Fibroblast of upper back skin (primary cell): ENCODE measurements around the gene GNPDA1.

Source experiments
- DNase-seq: peaks from one replicate; pipeline ENCODE4 v3.0.0-alpha.2; 2013

GNPDA1 gene

GRCh38 chr5:141989720-141990119 lies 23.1 kb downstream of the GNPDA1 start:
- no peak for DNase-seq

DNA sequence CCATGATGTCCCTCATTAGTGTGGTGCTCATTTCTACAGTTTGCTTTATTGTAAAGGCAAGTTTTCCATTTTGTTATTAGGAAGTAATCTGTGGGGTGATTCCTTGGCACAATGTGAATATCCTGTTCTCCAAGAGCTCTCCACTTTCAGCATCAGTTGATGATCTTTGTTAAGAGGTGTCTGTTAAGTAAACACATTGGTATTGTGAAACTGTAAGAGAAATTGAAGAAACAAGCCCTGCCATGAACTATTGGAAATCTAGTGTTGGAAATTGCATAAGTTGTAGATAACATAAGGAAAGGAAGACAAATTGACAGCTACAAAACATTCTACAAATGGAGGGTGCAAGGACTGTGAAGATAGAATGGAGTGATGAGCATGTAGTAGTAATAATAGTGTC lies 26.8 kb downstream of the GNPDA1 start:
- DNase-seq, result no peak

DNA sequence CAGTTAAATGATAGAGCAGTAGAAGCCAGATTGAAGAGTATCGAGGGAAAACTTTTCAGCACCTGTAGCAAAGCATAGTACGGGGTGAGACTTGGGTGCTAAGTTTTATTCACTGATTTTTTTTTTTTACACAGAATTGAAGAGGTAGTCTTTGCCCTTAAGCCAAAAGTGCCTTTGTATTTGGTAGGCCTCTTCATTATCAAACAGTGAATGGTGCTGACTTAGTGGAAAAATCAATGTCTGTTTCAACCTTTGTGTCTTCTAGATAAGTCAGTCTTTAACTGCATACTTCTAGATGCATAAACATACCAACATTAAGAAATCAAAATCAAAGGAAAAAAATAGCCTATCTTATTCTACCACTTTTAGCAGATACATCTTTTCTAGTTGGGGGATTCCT lies 30.2 kb downstream of the GNPDA1 start:
- no peak for DNase-seq

DNA sequence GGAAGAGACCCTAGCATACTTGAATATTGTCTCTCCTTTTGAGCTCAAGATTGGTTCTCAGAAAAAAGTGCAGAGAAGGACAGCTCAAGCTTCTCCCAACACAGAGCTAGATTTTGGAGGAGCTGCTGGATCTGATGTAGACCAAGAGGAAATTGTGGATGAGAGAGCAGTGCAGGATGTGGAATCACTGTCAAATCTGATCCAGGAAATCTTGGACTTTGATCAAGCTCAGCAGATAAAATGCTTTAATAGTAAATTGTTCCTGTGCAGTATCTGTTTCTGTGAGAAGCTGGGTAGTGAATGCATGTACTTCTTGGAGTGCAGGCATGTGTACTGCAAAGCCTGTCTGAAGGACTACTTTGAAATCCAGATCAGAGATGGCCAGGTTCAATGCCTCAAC lies 34.4 kb downstream of the GNPDA1 start:
- DNase-seq, result no peak

DNA sequence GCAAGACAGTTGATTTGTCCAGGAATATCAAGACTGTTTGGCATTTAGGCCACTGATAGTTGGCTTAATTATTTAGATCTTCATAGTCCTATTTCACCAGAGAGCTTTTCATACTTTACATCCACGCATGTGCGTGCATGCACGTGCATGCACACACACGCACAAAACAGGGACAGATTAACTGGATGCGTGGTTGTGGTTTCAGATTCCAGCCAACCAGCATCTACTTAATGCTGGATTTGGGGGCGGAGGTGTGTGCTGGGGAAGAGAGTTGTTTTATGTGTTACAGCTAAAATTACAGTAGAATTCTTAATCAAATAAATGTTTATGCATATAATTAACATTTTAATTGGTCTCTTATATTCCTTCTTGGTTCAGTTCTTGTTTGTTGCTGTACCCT lies 36.7 kb downstream of the GNPDA1 start:
- no peak for DNase-seq

DNA sequence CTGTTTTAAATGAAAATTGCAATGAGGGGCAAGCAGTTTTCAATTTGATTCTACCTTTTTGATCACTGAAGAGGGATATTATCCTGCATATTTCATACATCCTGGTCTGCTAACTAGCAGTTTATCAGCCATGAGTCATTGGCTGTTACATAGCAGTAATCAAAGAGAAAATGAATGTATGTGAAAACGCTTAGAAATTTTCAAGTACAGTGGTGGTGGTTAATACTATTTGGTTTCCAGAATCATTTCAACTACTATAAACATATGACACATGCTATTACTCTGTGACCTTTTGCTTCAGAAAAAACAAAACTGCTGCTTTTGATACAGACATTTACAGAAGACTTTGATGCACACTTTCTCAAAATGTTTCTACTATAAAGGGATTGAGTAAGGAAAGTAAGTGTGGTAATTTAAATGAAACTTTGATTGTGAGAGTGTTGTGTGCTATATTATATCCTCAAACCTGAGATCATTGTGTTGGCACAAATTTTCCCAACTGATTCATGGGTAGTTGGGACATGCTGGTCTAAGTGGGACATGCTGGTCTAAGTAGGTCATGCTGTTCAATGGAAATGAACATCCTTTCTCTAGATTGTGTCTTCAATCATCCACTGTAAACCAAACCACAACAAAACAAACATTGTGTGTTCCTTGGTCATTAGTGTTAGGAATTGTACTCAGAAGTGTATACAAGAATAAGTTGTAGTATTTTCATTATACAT lies 38.8 kb downstream of the GNPDA1 start:
- DNase-seq, result peak; percentile 39

GRCh38 chr5:141969783-141970771 lies 42.8 kb downstream of the GNPDA1 start:
- no peak for DNase-seq

DNA sequence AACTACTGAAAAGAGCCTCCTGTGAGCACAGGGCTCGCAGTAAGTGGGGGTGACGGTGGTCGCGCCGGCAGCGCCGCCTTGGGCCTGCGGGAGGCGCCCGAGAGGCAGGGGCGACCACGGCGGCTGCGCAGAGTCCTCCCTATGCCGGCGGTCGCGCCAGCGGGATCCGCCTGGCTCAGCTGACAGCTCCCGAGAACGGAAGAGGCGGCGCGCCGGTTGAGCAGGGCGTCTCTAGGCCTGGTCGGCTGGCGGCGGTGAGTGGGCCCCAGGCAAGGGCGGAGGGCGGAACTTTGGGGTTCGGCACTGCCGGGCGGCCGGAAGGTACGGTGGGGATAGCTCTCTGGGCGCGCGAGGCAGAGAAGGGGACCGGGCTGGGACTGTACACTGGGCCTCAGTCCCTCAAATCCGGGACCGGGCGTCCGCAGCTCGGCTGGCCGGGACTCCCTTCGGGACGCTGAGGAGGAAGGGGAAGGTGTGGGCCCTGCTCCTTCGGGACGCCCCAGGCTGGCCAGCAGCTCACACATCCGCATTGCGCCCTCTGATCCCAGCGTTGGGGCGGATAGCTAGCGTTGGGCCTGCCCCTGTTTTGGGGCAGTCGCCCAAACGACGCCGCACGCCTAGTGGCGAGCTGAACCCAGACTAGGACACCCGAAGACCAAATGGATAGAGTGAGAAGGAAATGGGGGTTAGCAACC lies 43.8 kb downstream of the GNPDA1 start, which contains the start of gene RNF14:
TSS of gene RNF14 (plus strand) at position 192 of the 695 bp plus-strand sequence. CDS start 4,484 bp downstream, outside the sequence.
- peak; percentile 93 for DNase-seq

DNA sequence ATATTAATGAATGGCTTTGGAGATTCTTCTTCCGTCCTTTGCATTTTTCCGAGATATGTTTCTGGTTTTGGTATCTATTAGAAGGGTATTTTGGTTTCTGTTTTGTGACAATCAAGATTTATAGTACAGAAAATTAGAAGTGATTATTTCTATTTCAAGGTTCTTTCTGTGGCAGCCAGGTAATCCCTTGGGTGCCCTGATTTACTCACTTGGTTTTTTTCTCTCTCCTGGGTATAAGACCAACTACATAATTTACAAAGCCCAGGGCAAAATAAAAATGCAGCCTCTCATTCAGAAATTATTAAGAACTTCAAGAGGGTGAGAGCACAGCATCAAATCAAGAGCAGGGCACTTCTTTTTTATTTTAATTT lies 45.9 kb downstream of the GNPDA1 start:
- no peak for DNase-seq

DNA sequence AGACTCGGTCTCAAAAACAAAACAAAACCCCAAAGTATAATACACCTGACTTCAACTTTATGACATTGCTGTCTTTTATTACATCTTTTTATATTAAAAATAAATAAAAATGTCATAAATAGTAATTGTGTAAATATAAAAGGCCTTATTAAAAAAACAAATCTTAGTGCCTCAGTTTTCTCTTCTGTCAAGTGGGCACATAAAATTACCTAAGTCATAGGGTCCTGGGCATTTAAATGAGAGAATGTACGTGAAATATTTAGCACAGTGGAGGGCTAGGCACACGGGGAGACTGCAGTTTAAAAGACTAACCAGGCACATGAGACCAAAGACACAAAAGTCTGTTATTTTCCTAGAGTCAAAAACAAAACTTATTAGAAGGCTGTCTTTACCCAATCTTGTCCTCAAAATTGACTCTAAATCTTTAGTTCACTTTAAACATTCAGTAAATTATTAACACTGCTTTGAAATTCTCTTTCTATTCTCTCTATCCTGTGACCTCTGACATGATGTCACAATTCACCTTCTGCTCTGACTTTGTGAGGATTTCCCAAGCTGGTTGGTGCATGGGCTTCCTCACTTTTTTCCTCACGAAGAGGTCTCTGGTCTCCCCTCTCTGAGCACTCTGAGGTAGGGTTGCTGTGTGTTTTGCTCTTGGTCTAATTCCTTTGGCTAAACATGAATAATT lies 46.4 kb downstream of the GNPDA1 start:
- DNase-seq, result no peak

GRCh38 chr5:141965071-141965470 lies 47.8 kb downstream of the GNPDA1 start:
- no peak for DNase-seq

GRCh38 chr5:141963701-141964100 lies 49.1 kb downstream of the GNPDA1 start:
- no peak for DNase-seq

DNA sequence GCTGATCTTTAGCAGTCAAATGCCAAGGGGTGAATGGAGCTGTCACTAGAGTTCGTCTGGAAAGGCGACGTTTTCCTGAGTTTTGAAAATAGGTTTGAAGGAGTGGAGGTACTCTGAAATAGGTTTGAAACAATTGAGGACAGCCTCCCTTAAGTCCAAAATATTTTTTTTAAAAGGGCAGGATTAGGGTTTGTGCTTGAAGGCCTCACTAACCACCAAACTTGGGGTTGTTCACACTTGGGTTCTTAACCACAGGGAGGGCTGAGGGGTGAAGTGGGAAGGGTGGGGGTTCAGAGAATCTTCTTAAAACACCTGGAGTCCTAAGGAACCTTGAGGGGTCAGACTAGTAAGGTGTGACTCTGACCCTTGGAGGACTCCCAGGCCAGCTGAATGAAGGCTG lies 51.4 kb downstream of the GNPDA1 start:
- no peak for DNase-seq

- peak; percentile 86 for DNase-seq
Observed at GRCh38 chr5:141960449-141961323, 52.1 kb downstream of the GNPDA1 start.

DNA sequence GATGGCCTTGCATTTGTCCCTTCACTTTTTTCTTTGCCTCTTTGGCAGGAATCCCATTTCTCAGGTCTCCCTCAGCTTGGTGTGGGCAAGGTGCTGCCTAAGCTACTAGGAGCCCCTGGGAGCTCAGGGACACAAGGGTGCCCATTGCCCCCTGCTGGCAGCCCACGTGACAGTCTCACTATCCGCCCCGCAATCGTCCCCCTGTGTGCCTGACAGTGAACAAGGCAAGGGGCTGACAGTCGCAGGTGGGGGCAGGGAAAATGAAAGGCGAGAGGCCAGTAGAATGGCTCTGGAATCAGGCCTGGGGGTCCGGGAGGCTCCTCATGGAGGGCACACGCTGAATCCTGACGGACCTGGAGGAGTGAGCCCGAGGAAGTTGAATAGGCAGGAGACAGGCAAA lies 52.8 kb downstream of the GNPDA1 start:
- no peak for DNase-seq

DNA sequence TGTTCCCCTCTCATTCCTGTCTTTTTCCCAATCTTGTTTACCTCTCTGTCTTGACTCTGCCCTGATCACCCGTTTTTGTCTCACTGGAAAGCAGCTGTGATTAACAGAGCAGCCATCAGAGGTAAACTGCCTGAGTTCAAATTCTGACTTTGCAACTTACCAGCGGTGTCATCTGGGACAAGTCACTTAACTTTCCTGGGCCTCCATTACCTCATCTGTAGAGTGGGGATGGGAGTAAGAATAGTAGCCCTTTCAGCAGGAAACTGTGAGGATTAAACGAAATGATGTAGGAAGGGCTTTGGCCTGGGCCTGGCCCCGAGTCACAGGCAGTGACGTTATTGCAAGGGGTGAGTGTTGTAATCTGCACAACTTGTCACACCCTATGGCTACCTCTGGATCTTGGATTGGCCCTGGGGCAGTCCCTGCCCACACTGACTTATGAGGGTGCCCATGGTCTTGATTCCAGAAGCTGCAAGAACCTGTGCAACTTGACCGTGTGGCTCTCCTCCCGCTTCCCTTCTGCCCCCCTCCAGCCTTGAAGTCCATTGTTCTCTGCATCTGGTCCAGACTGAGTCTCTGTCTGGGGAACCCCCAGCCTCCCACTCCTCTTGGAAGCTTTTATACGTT lies 54.2 kb downstream of the GNPDA1 start:
- no peak for DNase-seq

- DNase-seq, result no peak
Observed at GRCh38 chr5:141958113-141958512, 54.7 kb downstream of the GNPDA1 start, which contains the start of gene PCDH12. Gene PCDH12, minus strand, starts transcription at chr5:141958202. Its CDS starts 351 bp downstream, at chr5:141957851.

GRCh38 chr5:141957367-141957996 lies 55.3 kb downstream of the GNPDA1 start:
- DNase-seq, result no peak

DNA sequence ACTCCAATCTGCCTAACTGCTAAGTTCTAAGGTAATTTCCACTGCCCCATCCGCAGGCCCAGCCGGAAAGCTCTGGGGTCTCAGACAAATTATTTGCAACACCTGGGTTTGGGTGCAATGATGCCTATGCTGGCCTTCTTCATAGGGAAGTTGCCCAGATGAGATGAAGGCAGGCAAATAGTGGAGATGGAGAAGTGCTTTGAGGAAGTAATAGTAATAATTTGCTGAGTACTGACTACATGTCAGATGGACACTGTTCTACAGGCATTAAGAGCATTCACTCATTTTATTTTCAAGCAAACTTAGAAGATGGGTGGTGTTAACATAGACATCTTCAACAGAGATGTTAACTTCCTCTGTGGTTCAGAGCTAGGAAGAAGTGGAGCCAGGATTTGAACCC lies 58.6 kb downstream of the GNPDA1 start:
- no peak for DNase-seq

- DNase-seq, result no peak
Observed at GRCh38 chr5:141952020-141952419, 60.8 kb downstream of the GNPDA1 start.
